Karpas-422 (cell line): ENCODE data around the gene IL17REL. TPM values are rescaled to one million over a fixed set of nuclear protein-coding genes. Genes with fewer than 3 reads are reported as not detected.

Experiments
- DNase-seq: peaks from one replicate; pipeline ENCODE4 v3.0.0-alpha.2; 2015
- H2AFZ ChIP-seq: fragments of 200-600 bp; sonication (generic); 2 replicates; pipeline ENCODE4 v1.6.1; 2014; ENCODE audit warnings: antibody characterized with exemption, low read length, mixed read lengths
- H3K27ac ChIP-seq: fragments of 200-600 bp; sonication (generic); 2 replicates; pipeline ENCODE4 v1.5.1; 2014; ENCODE audit warnings: mild to moderate bottlenecking, low read length, moderate library complexity
- H3K27me3 ChIP-seq: fragments of 200-600 bp; sonication (generic); 2 replicates; pipeline ENCODE4 v1.6.1; 2014; ENCODE audit warnings: low read length, mixed read lengths
- H3K36me3 ChIP-seq: fragments of 200-600 bp; sonication (generic); 2 replicates; pipeline ENCODE4 v1.6.1; 2014; ENCODE audit warnings: low read length, mixed read lengths; ENCODE audit not compliant: insufficient read depth
- H3K4me1 ChIP-seq: fragments of 200-600 bp; sonication (generic); 2 replicates; pipeline ENCODE4 v1.6.1; 2014; ENCODE audit warnings: mild to moderate bottlenecking, low read length, mixed read lengths
- H3K4me2 ChIP-seq: fragments of 200-600 bp; sonication (generic); 2 replicates; pipeline ENCODE4 v1.6.1; 2014; ENCODE audit warnings: low read length, low read depth, mild to moderate bottlenecking; ENCODE audit not compliant: poor library complexity, severe bottlenecking
- H3K4me3 ChIP-seq: fragments of 200-600 bp; sonication (generic); 2 replicates; pipeline ENCODE4 v1.5.1; 2014; ENCODE audit warnings: mild to moderate bottlenecking, antibody characterized with exemption, low read length, mixed read lengths
- H3K79me2 ChIP-seq: fragments of 200-600 bp; sonication (generic); 2 replicates; pipeline ENCODE4 v1.6.1; 2014; ENCODE audit warnings: mild to moderate bottlenecking, low read length, mixed read lengths
- H3K9ac ChIP-seq: fragments of 200-600 bp; sonication (generic); 2 replicates; pipeline ENCODE4 v1.6.0; 2014; ENCODE audit warnings: low read length
- H3K9me2 ChIP-seq: fragments of 200-600 bp; sonication (generic), shearing (Covaris generic); replicated peaks from 2 replicates; pipeline ENCODE4 v1.6.0; 2014; ENCODE audit warnings: mild to moderate bottlenecking, low read length, moderate library complexity; ENCODE audit not compliant: insufficient read depth
- H3K9me3 ChIP-seq: fragments of 300-700, 200-600 bp; sonication (generic); 2 replicates; pipeline ENCODE4 v1.6.1; 2014; ENCODE audit warnings: low read length, mixed read lengths
- H4K20me1 ChIP-seq: fragments of 200-600 bp; sonication (generic); 2 replicates; pipeline ENCODE4 v1.6.1; 2014; ENCODE audit warnings: mild to moderate bottlenecking, antibody characterized with exemption, low read length, low read depth; ENCODE audit not compliant: insufficient read depth
- total RNA-seq: library from RNA; depleted of rRNA; stranded (reverse); fragments of >200 nt; shearing (Covaris generic); gene quantifications from 2 replicates; pipeline ENCODE4 v1.2.3, GENCODE V29; 2014; ENCODE audit warnings: low replicate concordance

IL17REL gene
- total RNA-seq, 1 experiment from 2014 or later: not detected

- no peak overlapping the region for H3K9ac ChIP-seq
- no peak for DNase-seq
These were observed 15.3 kb downstream of the IL17REL start for GRCh38 chr22:49997251-49997599.

GRCh38 chr22:49996518-49997250 lies 15.9 kb downstream of the IL17REL start:
- no peaks in the 10 kb centered on the region for H3K27me3 ChIP-seq
- H3K79me2 ChIP-seq: no peaks in the 10 kb centered on the region
- no peaks in the 10 kb centered on the region for H3K9me3 ChIP-seq
- no peaks in the 10 kb centered on the region for H3K4me1 ChIP-seq
- H4K20me1 ChIP-seq: no peaks in the 10 kb centered on the region
- H3K36me3 ChIP-seq: no peaks in the 10 kb centered on the region
- no peak overlapping the region for H3K4me2 ChIP-seq
- DNase-seq: no peak
- H3K9ac ChIP-seq: no peak overlapping the region
- H3K9me2 ChIP-seq: no peaks in the 10 kb centered on the region
- no peak overlapping the region for H2AFZ ChIP-seq
- no peak overlapping the region for H3K4me3 ChIP-seq
- no peak overlapping the region for H3K27ac ChIP-seq

More at GRCh38 chr22:49997251-49997599, 15.3 kb downstream of the IL17REL start:
- no peak overlapping the region for H3K4me2 ChIP-seq
- H3K9me3 ChIP-seq: no peaks in the 10 kb centered on the region
- no peaks in the 10 kb centered on the region for H3K4me1 ChIP-seq
- H3K9me2 ChIP-seq: no peaks in the 10 kb centered on the region
- no peaks in the 10 kb centered on the region for H3K27me3 ChIP-seq
- no peaks in the 10 kb centered on the region for H3K36me3 ChIP-seq
- no peaks in the 10 kb centered on the region for H3K79me2 ChIP-seq
- H4K20me1 ChIP-seq: no peaks in the 10 kb centered on the region
- no peak overlapping the region for H3K27ac ChIP-seq
- no peak overlapping the region for H2AFZ ChIP-seq
- H3K4me3 ChIP-seq: no peak overlapping the region

- H3K4me2 ChIP-seq: no peak overlapping the region
- DNase-seq: no peak
- no peaks in the 10 kb centered on the region for H3K4me1 ChIP-seq
- H3K9me2 ChIP-seq: no peaks in the 10 kb centered on the region
- H3K27me3 ChIP-seq: no peaks in the 10 kb centered on the region
- no peaks in the 10 kb centered on the region for H3K36me3 ChIP-seq
- H3K9ac ChIP-seq: no peak overlapping the region
- no peaks in the 10 kb centered on the region for H3K79me2 ChIP-seq
- no peak overlapping the region for H3K27ac ChIP-seq
- no peaks in the 10 kb centered on the region for H4K20me1 ChIP-seq
- H3K9me3 ChIP-seq: no peaks in the 10 kb centered on the region
- no peak overlapping the region for H2AFZ ChIP-seq
- H3K4me3 ChIP-seq: no peak overlapping the region
These were observed 16.4 kb downstream of the IL17REL start for GRCh38 chr22:49996119-49996517.

- H3K27me3 ChIP-seq: no peaks in the 10 kb centered on the region
- no peaks in the 10 kb centered on the region for H3K36me3 ChIP-seq
- no peak overlapping the region for H3K4me3 ChIP-seq
- DNase-seq: no peak
- no peak overlapping the region for H2AFZ ChIP-seq
- H4K20me1 ChIP-seq: no peaks in the 10 kb centered on the region
- no peaks in the 10 kb centered on the region for H3K79me2 ChIP-seq
- H3K4me2 ChIP-seq: no peak overlapping the region
- H3K4me1 ChIP-seq: no peaks in the 10 kb centered on the region
- no peak overlapping the region for H3K9ac ChIP-seq
- no peak overlapping the region for H3K27ac ChIP-seq
- no peaks in the 10 kb centered on the region for H3K9me3 ChIP-seq
- no peaks in the 10 kb centered on the region for H3K9me2 ChIP-seq
These were observed 17.0 kb downstream of the IL17REL start for GRCh38 chr22:49995361-49996118.

GRCh38 chr22:49995041-49995360 lies 17.6 kb downstream of the IL17REL start:
- H4K20me1 ChIP-seq: no peaks in the 10 kb centered on the region
- H3K27me3 ChIP-seq: no peaks in the 10 kb centered on the region
- H3K9me2 ChIP-seq: no peaks in the 10 kb centered on the region
- H3K4me1 ChIP-seq: no peaks in the 10 kb centered on the region
- no peak overlapping the region for H3K4me3 ChIP-seq
- H3K9me3 ChIP-seq: no peaks in the 10 kb centered on the region
- H3K4me2 ChIP-seq: no peak overlapping the region
- DNase-seq: no peak
- no peak overlapping the region for H3K9ac ChIP-seq
- H3K36me3 ChIP-seq: no peaks in the 10 kb centered on the region
- no peak overlapping the region for H3K27ac ChIP-seq
- no peaks in the 10 kb centered on the region for H3K79me2 ChIP-seq
- no peak overlapping the region for H2AFZ ChIP-seq

- Histone ChIP-seq H3K27ac (no peak overlapping the region), H2AFZ (no peak overlapping the region), H3K9ac (no peak overlapping the region), H3K9me3 (no peaks in the 10 kb centered on the region), H3K4me2 (no peak overlapping the region), H3K27me3 (no peaks in the 10 kb centered on the region), H3K4me3 (no peak overlapping the region), H3K9me2 (no peaks in the 10 kb centered on the region), H4K20me1 (no peaks in the 10 kb centered on the region), H3K4me1 (no peaks in the 10 kb centered on the region), H3K36me3 (no peaks in the 10 kb centered on the region), H3K79me2 (no peaks in the 10 kb centered on the region)
- no peak for DNase-seq
These were observed 18.1 kb downstream of the IL17REL start for GRCh38 chr22:49994361-49995040.

GRCh38 chr22:49993649-49994360 lies 18.8 kb downstream of the IL17REL start:
- H3K79me2 ChIP-seq: no peaks in the 10 kb centered on the region
- no peak overlapping the region for H3K27ac ChIP-seq
- H3K9ac ChIP-seq: no peak overlapping the region
- H3K4me1 ChIP-seq: no peaks in the 10 kb centered on the region
- H3K4me3 ChIP-seq: no peak overlapping the region
- H4K20me1 ChIP-seq: no peaks in the 10 kb centered on the region
- no peaks in the 10 kb centered on the region for H3K9me2 ChIP-seq
- H3K27me3 ChIP-seq: no peaks in the 10 kb centered on the region
- no peaks in the 10 kb centered on the region for H3K9me3 ChIP-seq
- no peaks in the 10 kb centered on the region for H3K36me3 ChIP-seq
- H2AFZ ChIP-seq: no peak overlapping the region
- DNase-seq: no peak
- H3K4me2 ChIP-seq: no peak overlapping the region
